Vagina (tissue), 2 donors: Measurements from ENCODE around the gene CHPF. TPM values are rescaled to one million over a fixed set of nuclear protein-coding genes. Genes with fewer than 3 reads are reported as not detected.

Experiments used
- DNase-seq, 2 donors: peaks; one replicate each; pipeline ENCODE4 v3.0.0-alpha.2; 2017; ENCODE audit errors: extremely low spot score in 2 of 2
- H3K27ac ChIP-seq: fragments of 200-600 bp; sonication (generic); one replicate; pipeline ENCODE4 v1.5.1; 2019
- H3K27me3 ChIP-seq: fragments of 200-600 bp; sonication (generic); one replicate; pipeline ENCODE4 v1.5.1; 2019
- H3K36me3 ChIP-seq, 2 donors: fragments of 200-600 bp; sonication (generic); one replicate each; pipeline ENCODE4 v1.5.1; 2017 to 2019
- H3K4me1 ChIP-seq: fragments of 200-600 bp; sonication (generic); one replicate; pipeline ENCODE4 v1.5.1; 2019
- H3K4me3 ChIP-seq, 2 donors: fragments of 200-600 bp; sonication (generic); 1 replicate in 1 of 2; 2 replicates in 1 of 2; pipeline ENCODE4 v1.5.1; 2016 to 2019
- H3K9me3 ChIP-seq: fragments of 200-600 bp; sonication (generic); one replicate; pipeline ENCODE4 v1.5.1; 2019
- POLR2A ChIP-seq, 2 donors: fragments of 450-650 bp; IDR thresholded peaks; one replicate each; pipeline ENCODE4 v1.6.1; 2017; ENCODE audit warnings: antibody characterized with exemption in 2 of 2, mild to moderate bottlenecking in 2 of 2, moderate library complexity in 2 of 2
- POLR2AphosphoS5 ChIP-seq, 2 donors: sonication (generic); formaldehyde crosslinking; IDR thresholded peaks; one replicate each; pipeline ENCODE4 v1.9.0; 2017; ENCODE audit warnings: antibody characterized with exemption in 2 of 2, mild to moderate bottlenecking in 2 of 2, low read depth in 1 of 2; ENCODE audit not compliant: insufficient read depth in 1 of 2
- intact Hi-C: fragments of 100-400 bp; cut with DNase I; formaldehyde crosslinking; loops from one replicate; pipeline ENCODE4 v1.15.1; 2023
- total RNA-seq: library from RNA; depleted of rRNA; stranded (reverse); fragments of >200 nt; gene quantifications from one replicate; pipeline ENCODE4 v1.2.3, GENCODE V29; 2016
- TF ChIP-seq, protein P1 (sequence below), 3 experiments: fragments of 450-650 bp in 2 of 3; fragments of 200-600 bp in 1 of 3; sonication (generic) in 1 of 3; IDR thresholded peaks; one replicate each; pipeline ENCODE4 v1.5.1; 2017 to 2019; ENCODE audit warnings: antibody characterized with exemption in 3 of 3, mild to moderate bottlenecking in 2 of 3, moderate library complexity in 2 of 3

The CHPF gene
- total RNA-seq, 1 donor from 2014 or later: 41.5 TPM

DNA sequence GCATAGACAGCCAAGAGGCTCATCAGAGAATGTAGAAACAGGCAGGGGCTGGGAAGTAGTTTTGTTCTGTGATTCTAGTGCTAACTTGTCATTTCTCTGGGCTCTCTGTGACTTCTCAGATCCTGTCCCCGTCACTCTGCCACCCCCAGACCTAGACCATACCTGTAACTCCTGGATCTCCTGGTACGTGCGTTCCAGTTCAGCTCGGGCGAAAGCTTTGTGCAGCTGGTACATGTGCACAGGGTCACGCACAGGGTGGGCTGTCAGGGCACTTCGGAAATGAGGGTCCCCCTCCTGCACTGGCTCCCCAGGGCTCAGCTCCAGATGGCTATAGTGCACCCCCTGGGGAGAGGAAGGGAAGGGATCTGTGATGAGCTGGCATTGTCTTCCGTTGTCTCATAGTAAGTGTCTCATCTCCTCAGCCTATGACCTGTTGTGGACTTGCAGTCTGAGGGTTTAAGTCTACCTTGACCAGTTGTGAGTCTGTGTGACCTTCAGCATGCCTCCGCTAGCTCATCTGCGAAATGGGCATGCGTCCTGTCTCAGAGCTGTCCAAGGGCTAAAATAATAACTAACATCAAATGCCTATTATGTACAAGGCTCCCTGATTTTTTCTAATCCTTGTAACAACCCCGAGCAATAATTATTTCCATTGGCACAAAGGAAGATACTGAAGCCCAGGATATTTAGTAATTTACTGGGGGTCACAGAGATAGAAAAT lies 2.7 kb downstream of the CHPF start:
- Histone ChIP-seq H3K4me1 (peaks cover 45% of the 10 kb centered on the region), H3K4me3 (no peak overlapping the region), H3K27ac (no peak overlapping the region), H3K36me3 (peaks cover 0 to 22% of the 10 kb centered on the region in 2 donors), H3K27me3 (no peaks in the 10 kb centered on the region), H3K9me3 (no peaks in the 10 kb centered on the region)
- intact Hi-C loops: loop anchor here (2.0 to 5.0 kb wide), 2 partner anchors 101 to 150 kb away; no protein-coding TSS in a partner anchor
- TF ChIP-seq POLR2A (IDR thresholded peaks at IDR 0.05) (no peak), POLR2AphosphoS5 (IDR thresholded peaks at IDR 0.05; ENCODE audit: insufficient read depth in 1 of 2, low read depth in 1 of 2) (no peak)
- TF ChIP-seq, protein P1, sequence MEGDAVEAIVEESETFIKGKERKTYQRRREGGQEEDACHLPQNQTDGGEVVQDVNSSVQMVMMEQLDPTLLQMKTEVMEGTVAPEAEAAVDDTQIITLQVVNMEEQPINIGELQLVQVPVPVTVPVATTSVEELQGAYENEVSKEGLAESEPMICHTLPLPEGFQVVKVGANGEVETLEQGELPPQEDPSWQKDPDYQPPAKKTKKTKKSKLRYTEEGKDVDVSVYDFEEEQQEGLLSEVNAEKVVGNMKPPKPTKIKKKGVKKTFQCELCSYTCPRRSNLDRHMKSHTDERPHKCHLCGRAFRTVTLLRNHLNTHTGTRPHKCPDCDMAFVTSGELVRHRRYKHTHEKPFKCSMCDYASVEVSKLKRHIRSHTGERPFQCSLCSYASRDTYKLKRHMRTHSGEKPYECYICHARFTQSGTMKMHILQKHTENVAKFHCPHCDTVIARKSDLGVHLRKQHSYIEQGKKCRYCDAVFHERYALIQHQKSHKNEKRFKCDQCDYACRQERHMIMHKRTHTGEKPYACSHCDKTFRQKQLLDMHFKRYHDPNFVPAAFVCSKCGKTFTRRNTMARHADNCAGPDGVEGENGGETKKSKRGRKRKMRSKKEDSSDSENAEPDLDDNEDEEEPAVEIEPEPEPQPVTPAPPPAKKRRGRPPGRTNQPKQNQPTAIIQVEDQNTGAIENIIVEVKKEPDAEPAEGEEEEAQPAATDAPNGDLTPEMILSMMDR (IDR thresholded peaks at IDR 0.05): no peak
- DNase-seq: no peak

DNA sequence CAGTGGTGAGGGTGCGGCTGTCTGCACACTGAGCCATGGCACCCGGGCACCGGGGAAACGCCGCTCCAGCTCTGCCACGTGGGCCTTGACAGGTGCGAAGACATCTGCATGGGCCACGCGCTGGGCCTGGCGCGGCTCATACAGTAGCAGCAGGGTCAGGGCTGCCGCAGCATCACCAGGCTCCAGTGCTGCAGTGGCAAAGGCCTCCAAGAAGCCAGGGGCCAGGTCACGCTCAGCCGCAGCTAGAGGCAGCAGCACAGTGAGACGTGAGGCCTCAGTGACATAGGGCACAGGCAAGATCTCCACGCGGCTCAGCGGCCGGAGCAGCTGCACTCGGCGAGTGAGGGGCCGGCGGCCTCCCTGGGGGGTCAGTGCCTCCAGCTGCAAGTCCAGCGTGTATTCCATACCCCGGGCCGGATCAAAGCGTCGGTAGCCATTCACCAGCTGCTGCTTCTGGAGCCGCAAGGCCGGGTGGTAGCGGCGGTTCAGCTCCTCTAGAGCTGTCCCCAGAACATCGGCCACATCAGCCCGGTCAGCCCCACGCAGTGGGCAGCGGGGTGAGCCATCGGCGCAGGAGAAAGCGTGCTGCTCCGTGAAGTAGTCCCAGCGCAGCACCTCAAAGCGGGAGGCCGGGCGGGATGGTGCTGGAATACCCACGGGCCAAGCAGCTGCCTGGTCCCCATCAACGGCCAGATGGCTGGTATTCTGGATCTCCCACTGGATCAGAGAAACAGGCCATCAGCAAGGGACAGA lies 3.5 kb downstream of the CHPF start:
- intact Hi-C loops: loop anchor here (2.0 to 5.0 kb wide), 2 partner anchors 102 to 151 kb away; no protein-coding TSS in a partner anchor
- Histone ChIP-seq H3K4me3 (no peak overlapping the region), H3K27me3 (no peaks in the 10 kb centered on the region), H3K36me3 (peaks cover 0 to 22% of the 10 kb centered on the region in 2 donors), H3K27ac (no peak overlapping the region), H3K4me1 (peaks cover 45% of the 10 kb centered on the region), H3K9me3 (no peaks in the 10 kb centered on the region)
- TF ChIP-seq, protein P1 (IDR thresholded peaks at IDR 0.05): no peak
- TF ChIP-seq POLR2A (IDR thresholded peaks at IDR 0.05): no peak
- no peak for TF ChIP-seq POLR2AphosphoS5 (IDR thresholded peaks at IDR 0.05; ENCODE audit: insufficient read depth in 1 of 2, low read depth in 1 of 2)
- DNase-seq: no peak

DNA sequence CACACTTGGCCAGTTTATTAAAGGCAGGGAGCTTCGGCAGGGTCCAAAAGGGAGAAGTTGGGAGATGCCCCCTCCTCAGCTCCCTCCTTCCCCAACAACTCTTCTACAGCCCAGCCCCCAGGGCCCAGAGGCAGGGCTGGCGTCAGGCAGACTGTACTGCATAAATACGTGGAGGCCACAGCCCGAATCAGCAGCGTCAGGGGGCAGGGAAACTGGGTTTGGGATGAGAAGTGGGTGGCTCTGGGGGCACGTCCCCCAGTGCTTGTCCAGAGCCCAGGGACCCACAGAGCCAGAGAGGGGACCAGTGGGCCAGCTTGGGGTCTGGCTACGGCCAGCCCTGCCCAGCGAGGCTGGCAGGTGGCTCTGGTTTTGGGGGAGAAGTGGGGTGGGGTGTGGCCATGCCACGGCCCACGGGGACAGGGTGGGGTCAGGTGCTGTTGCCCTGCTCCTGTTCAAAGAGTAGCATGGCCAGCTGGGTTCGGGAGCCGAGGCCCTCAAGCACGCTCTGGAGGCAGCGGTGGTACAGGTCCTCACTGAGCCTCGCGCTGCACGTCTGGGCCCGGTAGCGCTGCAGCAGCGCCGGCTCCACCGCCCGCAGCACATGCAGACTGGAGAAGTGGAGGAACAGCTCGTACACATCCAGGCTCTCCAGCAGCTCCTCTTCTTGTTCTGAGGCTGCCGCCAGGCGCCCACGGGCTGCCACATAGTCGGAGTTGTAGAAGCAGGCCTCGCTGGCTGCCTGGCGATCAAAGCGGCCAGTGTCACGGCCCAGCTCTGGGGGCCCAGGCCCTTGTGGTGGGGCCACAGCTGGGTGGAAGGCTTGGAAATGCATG lies 4.4 kb downstream of the CHPF start:
- Histone ChIP-seq H3K27ac (no peak overlapping the region), H3K4me1 (peaks cover 38% of the 10 kb centered on the region), H3K27me3 (no peaks in the 10 kb centered on the region), H3K36me3 (peaks cover 0 to 22% of the 10 kb centered on the region in 2 donors), H3K9me3 (no peaks in the 10 kb centered on the region), H3K4me3 (no peak overlapping the region)
- DNase-seq: no peak
- TF ChIP-seq POLR2AphosphoS5 (IDR thresholded peaks at IDR 0.05; ENCODE audit: insufficient read depth in 1 of 2, low read depth in 1 of 2): no peak
- TF ChIP-seq POLR2A (IDR thresholded peaks at IDR 0.05): no peak
- TF ChIP-seq, protein P1 (IDR thresholded peaks at IDR 0.05): no peak
- intact Hi-C loops: no loop called here

DNA sequence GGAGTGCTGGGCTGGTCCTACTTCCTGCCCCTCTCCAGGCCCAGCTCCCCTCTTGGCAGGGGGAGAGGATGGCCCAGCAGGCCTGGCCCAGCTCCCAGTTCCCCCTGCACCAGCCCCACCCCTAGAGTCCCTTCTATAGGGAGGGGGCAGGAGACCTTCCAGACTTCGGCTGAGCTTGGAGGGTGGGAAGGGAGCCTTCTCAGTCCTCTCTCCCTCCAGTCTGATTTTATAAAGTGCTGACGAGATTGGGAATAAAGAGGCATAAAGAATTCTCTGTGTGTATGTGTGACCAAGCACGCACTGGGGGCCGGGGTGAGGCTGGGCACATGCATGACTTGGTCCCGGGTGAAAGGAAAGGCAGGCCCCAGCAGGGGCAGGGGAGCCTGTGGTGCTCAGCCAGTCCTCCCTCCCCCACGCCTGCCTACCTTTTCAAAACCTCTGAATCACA lies 5.1 kb downstream of the CHPF start:
- H3K9me3 ChIP-seq: no peaks in the 10 kb centered on the region
- no peak for DNase-seq
- peak overlapping the region; percentile 16 for H3K27ac ChIP-seq
- H3K4me3 ChIP-seq: no peak overlapping the region
- TF ChIP-seq, protein P1 (IDR thresholded peaks at IDR 0.05): no peak
- TF ChIP-seq POLR2A (IDR thresholded peaks at IDR 0.05): no peak
- TF ChIP-seq POLR2AphosphoS5 (IDR thresholded peaks at IDR 0.05; ENCODE audit: insufficient read depth in 1 of 2, low read depth in 1 of 2): no peak
- H3K27me3 ChIP-seq: no peaks in the 10 kb centered on the region
- H3K36me3 ChIP-seq: peaks cover 0 to 22% of the 10 kb centered on the region in 2 donors
- intact Hi-C loops: no loop called here
- peaks cover 35% of the 10 kb centered on the region for H3K4me1 ChIP-seq
